HFFc6 (cell line): ENCODE measurements around the gene NFIX. TPM values are rescaled to one million over a fixed set of nuclear protein-coding genes. Genes with fewer than 3 reads are reported as not detected.
"Not testable (repeated sequence)": the region's sequence is repeated elsewhere in the genome, so short reads cannot be mapped to it uniquely, and the experiment has no call there.

ENCODE experiments used
- DNase-seq: peaks from one replicate; pipeline ENCODE4 v3.0.0-alpha.2; 2018
- H3K27ac Mint-ChIP-seq: 2 replicates; pipeline ENCODE4 v1.8.0; 2020; ENCODE audit warnings: mild to moderate bottlenecking, mixed read lengths
- H3K27me3 Mint-ChIP-seq: 2 replicates; pipeline ENCODE4 v1.8.0; 2021; ENCODE audit warnings: mild to moderate bottlenecking, moderate library complexity, mixed read lengths; ENCODE audit not compliant: insufficient read depth
- H3K36me3 Mint-ChIP-seq: 2 replicates; pipeline ENCODE4 v1.8.0; 2021; ENCODE audit warnings: low read depth, mixed read lengths
- H3K4me1 Mint-ChIP-seq: 2 replicates; pipeline ENCODE4 v1.8.0; 2020; ENCODE audit warnings: low read depth, mixed read lengths
- H3K4me3 Mint-ChIP-seq: 2 replicates; pipeline ENCODE4 v1.8.0; 2020; ENCODE audit warnings: mild to moderate bottlenecking, moderate library complexity, mixed read lengths
- H3K9me3 Mint-ChIP-seq: 2 replicates; pipeline ENCODE4 v1.8.0; 2020; ENCODE audit warnings: mild to moderate bottlenecking, mixed read lengths
- total RNA-seq, 6 experiments: library from RNA; stranded (reverse); fragmentation: NEBNext Ultra II Directional; extraction: Animal tissue kit (Norgen Biotek cat#: 25700); gene quantifications; 2 replicates in 1 of 6; 3 replicates in 5 of 6; pipeline ENCODE4 v1.2.3, GENCODE V29; 2021
- TF ChIP-seq, protein P1 (sequence below): fragments of 200-600 bp; sonication (generic); IDR thresholded peaks from 2 replicates; pipeline ENCODE4 v1.5.0; 2021; ENCODE audit warnings: antibody characterized with exemption, mild to moderate bottlenecking

The NFIX gene
- total RNA-seq, 6 experiments from 2014 or later, result 129 to 161 (median 142) TPM

DNA sequence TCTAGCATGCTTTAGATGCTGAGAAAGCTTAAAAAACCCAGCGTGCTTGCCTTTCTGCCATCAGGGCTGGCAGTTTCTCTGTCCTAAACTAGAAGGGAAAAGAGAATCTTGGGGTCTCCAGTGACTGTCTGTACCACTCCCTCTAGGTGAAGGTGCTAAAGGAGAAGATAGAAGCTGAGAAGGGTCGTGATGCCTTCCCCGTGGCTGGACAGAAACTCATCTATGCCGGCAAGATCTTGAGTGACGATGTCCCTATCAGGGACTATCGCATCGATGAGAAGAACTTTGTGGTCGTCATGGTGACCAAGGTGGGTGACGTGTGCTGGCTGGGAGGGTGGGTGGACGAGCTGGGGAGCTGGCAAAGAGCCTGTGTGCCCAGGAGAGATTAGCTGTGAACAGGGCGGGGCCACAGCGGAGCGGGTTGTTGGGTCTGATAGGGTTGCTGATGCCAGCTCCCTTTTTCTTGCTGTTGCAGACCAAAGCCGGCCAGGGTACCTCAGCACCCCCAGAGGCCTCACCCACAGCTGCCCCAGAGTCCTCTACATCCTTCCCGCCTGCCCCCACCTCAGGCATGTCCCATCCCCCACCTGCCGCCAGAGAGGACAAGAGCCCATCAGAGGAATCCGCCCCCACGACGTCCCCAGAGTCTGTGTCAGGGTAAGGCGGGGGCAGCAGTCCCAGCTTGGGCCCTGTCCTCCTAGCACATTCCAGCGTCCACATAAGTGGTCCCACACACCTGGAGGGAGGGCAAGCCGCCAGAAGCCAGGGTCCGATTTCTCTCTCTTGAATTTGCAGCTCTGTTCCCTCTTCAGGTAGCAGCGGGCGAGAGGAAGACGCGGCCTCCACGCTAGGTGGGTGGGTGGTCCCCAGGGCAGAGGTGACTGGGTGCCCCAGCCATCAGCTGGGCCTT lies 47.3 kb upstream of the NFIX start:
- peaks cover 45% of the 10 kb centered on the region for H3K4me1 Mint-ChIP-seq
- H3K9me3 Mint-ChIP-seq, result no peaks in the 10 kb centered on the region
- H3K36me3 Mint-ChIP-seq, result peaks cover 64% of the 10 kb centered on the region
- 0 out of 2 replicates have a peak overlapping the region, but pooled peaks have one; percentile 94 for H3K4me3 Mint-ChIP-seq
- H3K27ac Mint-ChIP-seq, result peak overlapping the region; percentile 95
- no peak for DNase-seq
- TF ChIP-seq, protein P1, sequence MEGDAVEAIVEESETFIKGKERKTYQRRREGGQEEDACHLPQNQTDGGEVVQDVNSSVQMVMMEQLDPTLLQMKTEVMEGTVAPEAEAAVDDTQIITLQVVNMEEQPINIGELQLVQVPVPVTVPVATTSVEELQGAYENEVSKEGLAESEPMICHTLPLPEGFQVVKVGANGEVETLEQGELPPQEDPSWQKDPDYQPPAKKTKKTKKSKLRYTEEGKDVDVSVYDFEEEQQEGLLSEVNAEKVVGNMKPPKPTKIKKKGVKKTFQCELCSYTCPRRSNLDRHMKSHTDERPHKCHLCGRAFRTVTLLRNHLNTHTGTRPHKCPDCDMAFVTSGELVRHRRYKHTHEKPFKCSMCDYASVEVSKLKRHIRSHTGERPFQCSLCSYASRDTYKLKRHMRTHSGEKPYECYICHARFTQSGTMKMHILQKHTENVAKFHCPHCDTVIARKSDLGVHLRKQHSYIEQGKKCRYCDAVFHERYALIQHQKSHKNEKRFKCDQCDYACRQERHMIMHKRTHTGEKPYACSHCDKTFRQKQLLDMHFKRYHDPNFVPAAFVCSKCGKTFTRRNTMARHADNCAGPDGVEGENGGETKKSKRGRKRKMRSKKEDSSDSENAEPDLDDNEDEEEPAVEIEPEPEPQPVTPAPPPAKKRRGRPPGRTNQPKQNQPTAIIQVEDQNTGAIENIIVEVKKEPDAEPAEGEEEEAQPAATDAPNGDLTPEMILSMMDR, result no peak
- H3K27me3 Mint-ChIP-seq, result peaks cover 7% of the 10 kb centered on the region

- Mint-ChIP-seq H3K27ac (peak overlapping the region; percentile 43; the same call in 1 of the 2 replicates), H3K9me3 (no peaks in the 10 kb centered on the region), H3K4me3 (no peak overlapping the region), H3K36me3 (peaks cover 57% of the 10 kb centered on the region), H3K4me1 (peaks cover 46% of the 10 kb centered on the region), H3K27me3 (peaks cover 4% of the 10 kb centered on the region; the same call in 1 of the 2 replicates)
- no peak for DNase-seq
- TF ChIP-seq, protein P1, result no peak
Measured at GRCh38 chr19:12948612-12949362, 46.5 kb upstream of the NFIX start.

DNA sequence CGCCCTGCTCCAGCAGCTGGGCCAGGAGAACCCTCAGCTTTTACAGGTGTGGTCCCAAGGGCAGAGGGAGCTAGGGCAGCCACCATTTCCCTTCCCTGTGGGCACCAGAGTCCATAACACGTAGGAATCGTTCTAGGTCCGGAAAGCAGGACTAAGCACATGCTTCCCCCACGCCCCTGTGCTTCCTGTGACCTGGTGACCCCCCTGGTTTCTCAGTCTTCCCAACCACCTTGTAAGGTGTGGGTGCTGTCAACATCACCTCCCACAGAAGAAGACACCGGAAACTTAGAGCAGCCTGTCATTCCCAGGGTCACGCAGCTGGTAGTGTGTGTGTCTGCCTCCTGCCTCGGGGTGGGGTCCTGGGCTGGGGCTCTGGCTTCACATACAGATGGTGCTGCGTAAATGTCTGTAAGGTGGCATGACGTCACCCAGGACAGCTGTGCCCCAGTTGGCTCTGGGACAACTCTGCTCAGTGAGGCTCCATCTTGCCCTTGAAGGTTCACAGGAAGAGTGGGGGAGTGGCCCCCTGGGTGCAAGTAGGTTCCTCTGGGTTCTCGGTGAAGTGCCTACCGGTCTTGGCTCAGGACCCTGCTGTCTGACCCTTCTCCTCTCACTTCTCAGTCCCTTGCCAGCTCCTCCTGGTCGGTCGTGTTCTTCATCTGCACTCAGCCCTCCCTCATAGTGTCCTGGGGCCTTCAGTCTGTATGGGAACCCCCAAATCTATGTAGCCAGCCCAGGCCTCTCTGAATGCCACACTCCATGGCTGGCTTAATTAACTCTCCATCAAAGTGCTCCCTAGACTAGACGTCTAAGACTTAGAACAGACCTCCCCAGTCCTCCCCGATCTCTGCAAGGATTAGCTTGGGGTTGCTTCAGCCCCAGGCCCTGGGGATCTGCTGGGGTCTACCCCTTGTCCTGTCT lies 45.7 kb upstream of the NFIX start:
- Mint-ChIP-seq H3K4me1 (peaks cover 50% of the 10 kb centered on the region), H3K36me3 (peaks cover 54% of the 10 kb centered on the region), H3K27ac (peak overlapping the region; percentile 69), H3K4me3 (no peak overlapping the region), H3K27me3 (peaks cover 4% of the 10 kb centered on the region; the same call in 1 of the 2 replicates), H3K9me3 (no peaks in the 10 kb centered on the region)
- DNase-seq, result no peak
- TF ChIP-seq, protein P1, result no peak

- H3K27me3 Mint-ChIP-seq, H3K9me3 Mint-ChIP-seq, DNase-seq, H3K4me3 Mint-ChIP-seq: not testable (repeated sequence)
- Mint-ChIP-seq H3K36me3 (peaks cover 50% of the 10 kb centered on the region), H3K27ac (peak overlapping the region; percentile 93), H3K4me1 (peaks cover 58% of the 10 kb centered on the region)
Measured at GRCh38 chr19:12952050-12952449, 43.2 kb upstream of the NFIX start.

- peak overlapping the region; percentile 93 for H3K27ac Mint-ChIP-seq
- TF ChIP-seq, protein P1, result no peak
Measured at GRCh38 chr19:12952488-12953137, 42.7 kb upstream of the NFIX start.

More at GRCh38 chr19:12952488-12953137, 42.7 kb upstream of the NFIX start:
- Mint-ChIP-seq H3K9me3 (no peaks in the 10 kb centered on the region), H3K36me3 (peaks cover 48% of the 10 kb centered on the region), H3K27me3 (no peaks in the 10 kb centered on the region), H3K4me3 (no peak overlapping the region; the same call in 1 of the 2 replicates), H3K4me1 (peaks cover 52% of the 10 kb centered on the region)
- DNase-seq, result peak; percentile 81
